Activated T-helper 1 cell treated with Interleukin-2 at 50 U/mL for 16 hours (primary cell): ENCODE measurements around the gene KRT10.
"Not testable (repeated sequence)": the region's sequence is repeated elsewhere in the genome, so short reads cannot be mapped to it uniquely, and the experiment has no call there.

ENCODE experiments used
- DNase-seq: peaks from one replicate; pipeline ENCODE4 v3.0.0-alpha.2; 2020; ENCODE audit warnings: low read depth

Gene KRT10

DNA sequence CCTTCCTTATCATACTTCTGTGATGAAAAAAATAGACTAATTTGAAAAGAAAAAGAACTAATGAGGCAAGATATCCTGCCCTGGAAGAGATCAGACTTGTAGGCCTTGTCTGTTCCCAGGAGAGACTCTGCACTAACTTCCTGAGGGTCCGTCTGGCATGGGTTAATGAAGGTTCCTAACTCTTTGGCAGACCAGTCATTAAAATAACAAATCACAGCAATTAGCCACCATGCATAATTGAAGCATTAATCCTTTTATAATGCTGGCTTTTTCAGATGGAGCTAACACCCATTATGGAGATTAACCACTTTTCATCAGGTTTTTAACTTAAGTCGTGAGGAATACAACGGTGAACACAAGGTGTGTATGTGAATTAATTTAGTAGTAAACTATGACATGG lies 10.4 kb upstream of the KRT10 start:
- no peak for DNase-seq

DNA sequence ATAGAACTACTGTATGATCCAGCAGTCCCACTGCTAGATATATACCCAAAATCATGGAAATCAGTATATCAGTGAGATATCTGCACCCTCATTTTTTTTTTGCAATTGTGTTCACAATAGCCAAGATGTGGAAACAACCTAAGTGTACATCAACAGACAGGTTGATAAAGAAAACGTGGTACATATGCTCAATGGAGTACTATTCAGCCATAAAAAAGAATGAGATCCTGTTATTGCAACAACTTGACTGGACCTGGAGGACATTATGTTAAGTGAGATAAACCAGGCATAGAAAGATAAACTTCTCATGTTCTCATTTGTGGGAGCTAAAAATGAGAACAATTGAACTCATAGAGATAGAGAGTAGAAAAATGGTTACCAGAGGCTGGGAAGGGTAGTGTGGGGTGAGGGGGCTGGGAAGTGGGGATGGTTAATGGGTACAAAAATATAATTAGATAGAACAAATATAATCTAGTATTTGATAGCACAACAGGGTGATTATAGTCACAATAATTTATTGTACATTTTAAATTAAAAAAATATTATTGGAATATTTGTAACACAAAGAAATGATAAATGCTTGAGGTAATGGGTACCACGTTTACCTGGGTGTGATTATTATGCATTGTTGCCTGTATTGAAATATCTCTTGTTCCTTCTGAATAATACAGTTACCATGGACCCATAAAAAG lies 7.8 kb upstream of the KRT10 start:
- no peak for DNase-seq

DNA sequence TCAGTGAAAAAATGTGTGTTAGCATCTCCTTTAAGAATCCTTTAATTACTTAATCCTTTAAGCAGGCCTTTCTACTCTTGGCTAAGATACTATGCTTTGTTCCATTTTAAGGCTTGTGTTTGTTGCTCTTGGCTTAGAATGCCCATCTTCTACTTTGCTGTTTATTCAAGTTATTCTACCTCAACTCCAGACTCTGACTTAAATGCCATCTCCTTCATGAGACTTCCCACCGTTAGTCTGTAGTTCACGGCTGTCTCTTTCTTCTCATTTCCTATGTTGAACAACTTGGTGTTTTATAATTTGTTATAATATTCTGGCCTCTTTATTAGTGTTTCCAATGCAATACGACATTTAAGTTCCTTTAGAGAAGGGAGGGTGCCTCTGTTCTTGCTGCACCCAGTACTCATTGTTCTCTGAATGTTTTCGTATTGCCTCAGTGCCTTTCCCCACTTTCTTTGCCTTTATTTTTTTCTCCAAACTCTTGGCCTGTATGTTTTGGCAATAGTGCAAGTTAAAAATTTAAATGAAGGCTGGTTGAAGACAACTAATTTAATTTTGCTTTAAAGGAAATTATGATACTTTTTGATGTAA lies 6.1 kb upstream of the KRT10 start:
- DNase-seq, result no peak

DNA sequence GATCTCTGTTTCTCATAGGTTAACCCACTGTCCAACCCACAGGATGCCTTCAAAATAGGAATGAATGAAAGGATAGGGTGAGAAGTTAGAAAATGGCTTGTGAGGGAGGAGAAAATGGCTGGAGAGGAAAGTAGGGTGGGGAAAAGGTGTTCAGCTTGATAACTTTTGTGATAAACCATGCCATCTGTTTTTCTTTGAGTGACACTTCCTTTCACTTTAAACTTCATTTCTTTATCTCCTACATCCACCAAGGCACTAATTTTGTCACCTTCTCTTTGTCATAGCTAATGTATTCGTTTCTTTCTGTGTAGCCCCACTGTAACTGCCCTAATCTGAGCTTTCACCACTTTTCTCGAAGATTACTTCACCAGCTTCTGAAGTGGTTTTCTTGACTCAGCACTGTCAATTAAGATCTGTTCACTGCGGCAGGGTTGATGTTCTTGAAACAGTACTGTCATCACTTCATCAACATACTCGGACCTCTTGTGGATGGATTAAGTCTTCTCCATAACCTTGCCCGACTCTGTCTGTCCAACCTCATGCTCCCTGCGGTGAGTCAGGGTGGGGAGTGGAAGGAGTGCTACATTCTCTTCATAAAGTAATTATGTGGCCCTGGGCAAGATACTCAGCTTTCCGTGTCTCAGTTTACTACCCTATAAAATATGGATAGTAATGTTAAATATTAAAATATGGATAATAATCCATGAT lies 5.5 kb upstream of the KRT10 start:
- no peak for DNase-seq

DNA sequence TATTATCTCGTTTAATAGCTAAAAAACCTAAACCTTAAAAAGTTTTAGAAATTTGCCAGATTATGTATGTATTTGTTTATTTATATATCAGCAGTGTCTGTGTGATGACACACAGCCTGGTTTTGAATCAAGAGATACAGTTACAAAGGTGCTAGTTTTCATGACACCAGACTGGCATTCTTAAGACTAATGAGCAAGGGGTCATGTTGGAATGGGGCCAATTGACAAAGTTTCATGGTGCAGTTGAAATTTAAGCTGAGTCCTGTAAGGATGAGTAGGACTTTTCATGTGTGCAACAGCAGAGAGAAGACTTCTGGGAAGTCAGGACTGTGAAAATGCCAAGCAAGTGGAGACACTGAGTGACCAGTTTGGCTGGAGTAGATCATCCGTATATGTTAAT lies 3.2 kb upstream of the KRT10 start:
- DNase-seq, result no peak

DNA sequence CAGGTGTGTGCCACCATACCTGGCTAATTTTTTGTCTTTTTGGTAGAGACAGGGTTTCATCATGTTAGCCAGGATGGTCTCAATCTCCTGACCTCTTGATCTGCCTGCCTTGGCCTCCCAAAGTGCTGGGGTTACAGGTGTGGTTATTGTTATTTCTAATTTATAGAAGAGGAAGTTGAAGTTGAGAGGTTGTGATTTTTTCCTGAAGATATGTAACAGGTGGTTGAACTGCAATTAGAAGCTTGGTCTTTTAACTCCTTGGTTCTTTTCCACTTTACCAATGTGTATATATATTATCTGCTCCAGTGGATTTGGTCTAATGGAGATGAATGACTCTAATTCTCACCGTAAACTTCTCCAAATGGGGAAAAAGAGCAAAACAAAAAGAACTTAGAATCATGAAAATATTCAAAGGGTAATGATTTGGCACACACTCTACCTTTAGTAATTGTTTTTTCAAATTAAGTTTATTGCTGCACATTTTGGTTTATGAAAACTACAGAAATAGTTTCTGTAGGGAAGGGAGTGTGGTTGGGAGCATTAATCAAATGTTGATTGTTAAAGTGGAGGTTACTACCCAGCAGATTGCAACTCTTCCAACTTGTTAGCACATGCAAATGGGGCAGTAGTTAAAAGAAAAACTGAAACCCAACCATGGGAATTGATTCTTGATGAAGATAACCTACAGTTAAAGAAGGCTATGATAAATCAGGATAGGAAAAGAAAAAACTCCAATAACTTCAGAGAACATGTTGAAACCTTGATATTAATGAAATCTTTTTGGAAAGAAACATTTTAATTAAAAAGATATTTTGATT lies 1.8 kb upstream of the KRT10 start:
- DNase-seq, result no peak

DNA sequence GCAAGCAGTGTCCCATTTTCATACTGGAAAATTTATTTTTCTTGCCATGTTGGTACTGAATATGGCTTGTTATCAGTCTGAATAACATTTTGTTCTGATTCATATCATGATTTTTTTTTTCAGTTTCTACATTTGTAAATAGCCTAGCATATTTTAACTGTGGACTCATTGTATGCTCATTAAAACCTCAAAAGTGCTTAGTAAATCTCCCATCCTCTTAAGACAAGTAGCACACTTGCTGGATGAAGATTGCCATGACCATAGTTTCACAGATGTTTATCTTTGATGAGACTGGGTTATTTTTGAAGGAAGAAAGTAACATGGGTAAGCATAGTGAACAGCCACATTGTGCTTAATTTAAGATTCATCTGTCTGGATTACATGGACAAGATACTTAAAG lies 878 bp downstream of the KRT10 start:
- DNase-seq, result no peak

DNA sequence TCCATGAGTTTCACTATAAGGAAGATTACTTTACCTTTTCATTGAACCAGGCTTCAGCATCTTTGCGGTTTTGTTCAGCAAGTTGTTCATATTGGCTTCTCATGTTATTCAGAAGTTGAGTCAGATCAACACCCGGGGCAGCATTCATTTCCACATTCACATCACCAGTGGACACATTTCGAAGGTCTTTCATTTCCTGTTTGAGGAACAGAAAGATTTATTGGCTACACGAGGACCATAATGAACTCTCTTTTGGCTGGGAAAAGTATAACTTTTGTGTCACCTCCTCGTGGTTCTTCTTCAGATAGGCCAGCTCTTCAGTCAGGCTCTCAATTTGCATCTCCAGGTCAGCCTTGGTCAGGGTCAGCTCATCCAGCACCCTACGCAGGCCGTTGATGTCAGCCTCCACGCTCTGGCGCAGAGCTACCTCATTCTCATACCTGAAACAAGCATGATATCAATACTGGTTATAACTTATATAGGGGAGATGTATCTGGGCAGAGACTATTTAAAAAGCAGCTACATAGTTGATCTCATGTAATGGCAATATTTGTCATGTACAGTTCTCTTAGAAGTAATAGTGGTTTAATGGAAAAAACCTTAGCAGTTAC lies 2.1 kb downstream of the KRT10 start:
- no peak for DNase-seq

DNA sequence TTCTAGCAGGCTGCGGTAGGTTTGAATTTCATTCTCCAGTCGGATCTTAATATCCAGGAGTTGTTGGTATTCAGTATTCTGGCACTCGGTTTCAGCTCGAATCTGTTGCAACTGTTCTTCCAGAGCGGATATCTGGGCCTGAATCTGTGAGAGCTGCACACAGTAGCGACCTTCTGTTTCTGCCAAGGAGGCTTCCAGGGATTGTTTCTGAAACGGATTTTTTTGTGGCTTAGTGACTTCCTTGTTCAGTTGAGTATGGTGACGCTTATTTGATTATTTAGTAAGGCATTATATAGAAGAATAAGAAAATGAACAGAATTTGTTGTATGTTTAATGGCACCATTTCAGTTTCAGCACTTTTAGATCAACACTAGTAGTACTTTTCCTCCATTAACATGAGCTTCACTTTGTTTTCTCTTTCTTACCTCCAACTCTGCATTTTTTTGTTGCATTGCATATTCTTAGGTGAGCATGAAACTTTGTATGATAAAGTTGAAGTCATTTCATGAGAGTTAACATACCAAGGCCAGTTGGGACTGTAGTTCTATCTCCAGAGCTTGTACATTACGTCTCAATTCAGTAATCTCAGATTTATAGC lies 2.8 kb downstream of the KRT10 start:
- no peak for DNase-seq

DNA sequence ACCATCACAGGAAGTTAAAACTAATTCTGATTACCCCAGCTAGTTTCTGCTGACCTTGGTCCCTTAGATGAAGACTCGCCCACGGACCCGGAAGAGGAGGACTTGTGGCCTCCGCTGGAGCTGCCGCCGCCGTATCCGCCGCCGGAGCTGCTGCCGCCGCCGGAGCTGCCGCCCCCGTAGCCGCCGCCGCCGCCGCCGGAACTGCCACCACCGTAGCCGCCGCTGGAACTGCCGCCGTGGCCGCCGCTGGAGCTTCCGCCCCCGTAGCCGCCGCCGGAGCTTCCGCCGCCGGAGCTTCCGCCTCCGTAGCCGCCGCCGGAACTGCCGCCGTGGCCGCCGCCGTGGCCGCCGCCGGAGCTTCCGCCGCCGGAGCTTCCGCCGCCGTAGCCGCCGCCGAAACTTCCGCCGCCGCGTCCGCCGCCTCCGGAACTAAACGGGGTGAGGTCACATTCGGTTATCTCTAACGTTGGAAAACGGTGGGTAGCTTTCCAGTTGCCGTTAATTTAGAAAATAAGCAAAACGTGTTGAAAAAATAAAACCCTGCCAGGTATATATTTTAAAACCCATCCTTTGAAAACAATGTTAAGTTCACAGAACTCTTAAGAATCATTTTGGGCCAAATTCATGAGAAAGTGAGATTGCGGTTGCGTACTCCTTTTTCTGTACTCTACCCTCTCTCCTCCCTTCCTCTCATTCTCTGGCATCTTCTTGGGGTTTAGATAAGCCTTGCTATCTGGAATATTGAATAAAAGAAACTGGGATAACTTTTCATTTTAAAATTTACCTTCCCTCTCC lies 3.5 kb downstream of the KRT10 start:
- DNase-seq, result peak; percentile 79

DNA sequence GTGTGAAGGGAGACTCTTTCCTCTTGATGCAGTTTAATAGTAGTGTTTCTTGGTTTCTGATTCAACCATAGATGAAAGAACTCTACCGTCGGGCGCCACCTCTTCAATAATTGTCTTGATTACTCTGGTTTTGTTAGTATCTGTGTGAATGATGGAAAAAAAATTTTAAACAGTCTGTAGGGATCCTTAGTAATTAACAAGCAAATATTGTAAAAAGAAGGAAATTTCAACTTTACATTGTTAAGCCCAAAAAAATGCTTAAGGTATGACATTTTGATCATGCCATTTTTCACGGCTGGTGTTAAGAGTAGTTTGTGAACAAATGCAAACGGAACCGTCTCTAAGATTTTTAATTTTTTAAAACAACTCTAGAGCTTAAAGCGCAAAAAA lies 4.1 kb downstream of the KRT10 start:
- DNase-seq, result no peak

DNA sequence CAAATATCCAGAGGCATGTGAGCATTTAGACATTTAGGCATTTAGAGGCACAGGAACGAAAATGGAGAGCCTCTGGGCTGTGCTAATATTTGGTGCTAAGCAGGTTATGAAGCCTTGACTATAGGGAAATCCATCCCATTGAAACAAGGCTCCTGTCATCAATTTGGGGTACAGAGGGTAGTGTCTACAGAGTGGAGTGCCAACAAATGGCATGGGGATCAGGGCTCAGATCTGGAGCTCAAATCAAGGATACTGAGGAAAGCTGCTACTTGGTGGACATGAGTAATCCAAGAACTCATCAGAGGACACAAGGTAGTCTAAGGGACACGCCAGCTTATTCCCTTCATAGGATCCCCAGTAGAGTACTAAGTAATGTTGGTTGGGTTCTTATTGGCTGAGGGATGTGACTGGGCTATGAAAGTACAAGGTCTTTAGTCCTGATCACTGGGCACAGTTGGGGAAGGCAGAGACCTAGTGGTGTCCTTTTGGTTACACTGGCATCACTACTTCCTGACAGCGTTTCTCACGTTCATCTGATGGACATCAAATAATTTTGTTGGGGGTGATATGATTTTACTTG lies 5.2 kb downstream of the KRT10 start:
- no peak for DNase-seq

DNA sequence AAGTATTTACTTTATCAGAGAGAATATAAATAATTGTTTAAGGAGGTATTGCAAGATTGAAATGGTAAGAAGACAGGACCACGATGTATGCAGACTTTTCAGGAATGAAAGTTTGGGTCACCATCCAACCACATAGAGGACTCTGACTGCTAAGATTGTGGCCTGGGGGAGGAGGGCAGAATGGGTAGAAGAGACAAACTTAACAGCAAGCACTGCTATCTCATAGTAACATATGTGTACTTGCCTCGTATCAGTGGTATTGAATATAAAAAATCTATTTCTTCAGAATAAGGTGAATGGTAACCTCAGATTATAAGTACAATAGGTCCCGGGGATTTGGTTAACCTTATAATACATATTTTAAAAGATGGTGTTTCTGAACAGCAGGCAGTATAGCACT lies 5.8 kb downstream of the KRT10 start:
- DNase-seq, result no peak

DNA sequence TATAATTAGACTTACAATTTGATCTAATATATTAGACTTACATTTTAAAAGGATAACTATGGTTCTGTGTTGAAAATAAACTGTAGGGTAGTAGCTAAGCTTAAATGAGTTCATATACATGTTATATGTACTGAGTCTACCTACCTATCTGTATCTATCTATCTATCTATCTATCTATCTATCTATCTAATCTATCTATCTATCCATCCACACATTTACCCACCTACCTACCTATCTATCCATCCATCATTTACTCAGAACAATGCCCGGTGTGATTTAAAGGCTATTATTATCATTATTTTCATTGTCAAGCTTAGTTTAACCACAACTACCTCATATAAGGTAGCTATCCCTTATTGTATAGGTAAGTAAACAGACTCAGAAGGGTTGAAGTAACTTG lies 7.0 kb downstream of the KRT10 start:
- no peak for DNase-seq

DNA sequence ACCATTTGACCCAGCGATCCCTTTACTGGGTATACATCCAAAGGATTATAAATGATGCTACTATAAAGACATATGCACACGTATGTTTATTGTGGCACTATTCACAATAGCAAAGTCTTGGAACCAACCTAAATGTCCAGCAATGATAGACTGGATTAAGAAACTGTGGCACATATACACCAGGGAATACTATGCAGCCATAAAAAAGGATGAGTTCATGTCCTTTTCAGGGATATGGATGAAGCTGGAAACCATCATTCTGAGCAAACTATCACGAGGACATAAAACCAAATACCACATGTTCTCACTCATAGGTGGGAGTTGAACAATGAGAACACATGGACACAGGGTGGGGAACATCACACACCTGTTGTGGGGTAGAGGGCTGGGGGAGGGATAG lies 7.8 kb downstream of the KRT10 start:
- not testable (repeated sequence) for DNase-seq

DNA sequence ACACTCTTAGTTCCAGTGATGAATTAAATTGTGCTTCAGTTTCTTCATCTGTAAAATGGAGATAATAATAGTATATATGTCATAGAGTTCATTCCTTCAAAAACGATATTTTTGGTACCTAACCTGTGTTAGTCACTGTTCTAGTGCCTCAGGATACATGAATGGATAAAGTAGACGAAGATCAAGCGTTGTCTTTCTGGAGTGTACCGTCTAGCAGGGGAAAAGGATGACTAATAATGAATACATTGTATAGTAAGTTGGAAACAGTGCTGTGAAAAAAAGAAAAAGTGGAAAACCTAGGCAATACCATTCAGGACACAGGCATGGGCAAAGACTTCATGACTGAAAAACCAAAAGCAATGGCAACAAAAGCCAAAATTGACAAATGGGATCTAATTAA lies 8.6 kb downstream of the KRT10 start:
- DNase-seq, result no peak

DNA sequence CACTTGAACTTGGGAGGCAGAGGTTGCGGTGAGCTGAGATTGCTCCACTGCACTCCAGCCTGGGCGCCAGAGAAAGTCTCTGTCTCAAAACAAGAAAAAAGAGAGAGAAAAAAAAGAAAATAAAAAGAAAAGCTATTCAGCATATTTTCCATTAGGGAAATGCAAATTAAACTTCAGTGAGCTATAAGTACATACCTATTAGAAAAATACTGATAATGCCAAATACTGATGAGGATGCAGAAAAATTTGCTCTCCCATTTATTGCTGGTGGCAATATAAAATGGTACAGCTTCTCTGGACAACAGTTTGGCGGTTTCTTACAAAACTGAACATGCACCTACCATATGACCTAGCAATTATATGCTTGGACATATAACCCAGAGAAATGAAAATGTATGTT lies 9.8 kb downstream of the KRT10 start:
- DNase-seq, result no peak

DNA sequence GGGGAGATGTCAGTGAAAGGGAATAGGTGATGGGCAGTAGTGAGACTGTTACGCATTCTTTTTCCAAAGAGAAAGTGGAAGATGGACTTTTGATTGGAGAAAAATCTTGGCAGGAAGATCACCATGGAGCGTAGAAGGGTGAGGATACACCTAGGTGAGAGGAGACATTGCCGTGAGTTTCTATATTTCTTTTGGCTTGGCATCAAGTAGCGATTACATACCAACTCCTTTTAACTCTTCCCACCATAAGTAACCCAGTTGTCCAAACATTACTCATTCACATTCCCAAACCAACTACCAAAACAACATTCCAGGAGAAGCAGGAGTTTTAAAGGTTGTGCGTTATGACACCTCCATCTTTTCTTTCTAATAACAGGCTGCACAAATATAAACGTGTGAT lies 11.9 kb downstream of the KRT10 start:
- DNase-seq, result no peak

DNA sequence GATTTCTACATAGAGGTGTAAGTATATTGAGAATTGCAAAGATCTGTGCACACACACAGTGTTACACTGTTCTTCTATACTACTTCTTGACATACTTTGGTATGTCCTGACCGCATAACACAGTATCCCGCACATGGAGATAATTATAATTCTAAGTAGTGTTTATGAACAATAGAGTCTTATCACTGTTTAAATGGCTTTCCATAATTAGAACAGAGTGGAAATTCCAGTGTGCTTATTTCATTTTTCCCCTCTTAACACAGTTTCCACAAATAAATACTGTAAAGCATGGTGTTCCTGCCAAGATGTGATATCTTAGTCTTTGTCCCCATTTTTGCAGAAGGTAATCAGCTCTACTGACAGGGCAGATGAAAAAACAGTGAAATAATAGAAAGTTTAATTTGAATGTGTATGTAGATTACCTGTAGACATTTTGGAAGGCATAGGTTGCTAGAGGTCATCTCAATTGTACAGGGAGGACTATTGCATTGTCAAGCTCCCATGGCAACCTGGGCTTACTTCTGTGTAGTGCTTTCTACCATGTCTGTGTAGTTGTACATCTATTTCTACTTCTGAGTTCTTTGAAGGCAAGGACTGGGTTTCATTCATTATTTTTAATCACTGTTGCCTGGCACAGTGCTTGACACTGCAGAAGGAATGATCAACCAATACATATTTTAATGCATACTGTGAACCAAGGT lies 12.5 kb downstream of the KRT10 start:
- DNase-seq, result no peak

DNA sequence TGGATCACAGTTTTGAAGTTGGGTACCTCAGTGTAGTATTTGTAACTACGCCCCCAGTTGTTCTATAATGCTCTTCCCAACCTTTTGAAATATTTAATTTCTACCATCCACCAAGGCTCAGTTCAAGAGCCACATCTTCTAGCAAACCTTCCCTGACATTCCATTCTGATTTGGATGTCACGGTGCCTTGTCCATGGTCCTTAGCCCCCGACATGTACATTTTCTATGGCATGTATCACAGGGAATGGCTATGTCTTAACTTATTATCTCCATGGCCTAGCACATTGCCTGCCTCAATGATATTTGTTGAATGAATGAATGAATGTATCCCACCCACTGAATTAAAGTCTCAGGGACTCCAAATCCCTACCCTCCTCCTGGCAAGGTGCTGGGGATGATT lies 16.3 kb downstream of the KRT10 start:
- no peak for DNase-seq
